Breast epithelium (tissue), 3 donors: ENCODE data around the gene RSU1.

ENCODE experiments used
- POLR2A ChIP-seq: fragments of 450-650 bp; IDR thresholded peaks from one replicate; pipeline ENCODE4 v1.6.1; 2016; ENCODE audit warnings: antibody characterized with exemption, mild to moderate bottlenecking, moderate library complexity
- TF ChIP-seq, protein P1 (sequence below), 3 donors: fragments of 450-650 bp; IDR thresholded peaks; one replicate each; pipeline ENCODE4 v1.5.1; 2016 to 2017; ENCODE audit warnings: antibody characterized with exemption in 3 of 3, mild to moderate bottlenecking in 3 of 3, moderate library complexity in 3 of 3

DNA sequence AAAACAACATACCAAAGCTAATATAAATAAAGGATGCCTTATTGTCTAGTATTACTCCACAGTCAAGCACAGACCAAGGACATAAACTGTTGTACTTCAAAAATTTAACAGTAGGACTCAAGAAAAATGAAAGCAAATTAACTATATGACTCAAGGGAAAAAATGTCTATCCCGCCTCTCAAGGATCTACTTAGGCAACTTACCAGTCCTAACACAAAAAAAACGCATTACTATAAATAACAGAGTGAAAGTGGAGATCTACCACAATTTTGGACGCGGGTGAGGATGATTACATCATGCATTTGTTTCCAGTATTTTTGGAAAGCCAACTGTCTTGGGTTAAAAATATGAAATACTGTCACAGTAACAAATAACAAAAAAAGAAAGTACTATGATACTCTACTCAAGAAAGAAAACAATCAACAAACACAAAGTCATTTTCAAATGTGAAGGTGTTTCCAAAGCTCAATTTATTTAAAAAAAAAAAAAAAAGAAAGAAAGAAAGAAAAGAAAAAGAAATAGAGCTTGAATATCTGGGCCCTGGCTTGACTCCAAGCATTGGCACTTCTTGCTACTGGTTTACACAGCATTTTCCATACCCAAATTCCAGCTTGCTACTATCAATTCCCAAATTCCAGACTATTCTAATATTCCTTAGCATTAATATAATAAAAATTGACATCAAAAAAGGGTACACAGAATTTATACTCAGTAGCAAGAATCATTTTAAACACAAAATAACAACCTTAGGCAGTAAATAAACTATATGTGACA is 99.4 kb downstream of the RSU1 start:
- TF ChIP-seq, protein P1, sequence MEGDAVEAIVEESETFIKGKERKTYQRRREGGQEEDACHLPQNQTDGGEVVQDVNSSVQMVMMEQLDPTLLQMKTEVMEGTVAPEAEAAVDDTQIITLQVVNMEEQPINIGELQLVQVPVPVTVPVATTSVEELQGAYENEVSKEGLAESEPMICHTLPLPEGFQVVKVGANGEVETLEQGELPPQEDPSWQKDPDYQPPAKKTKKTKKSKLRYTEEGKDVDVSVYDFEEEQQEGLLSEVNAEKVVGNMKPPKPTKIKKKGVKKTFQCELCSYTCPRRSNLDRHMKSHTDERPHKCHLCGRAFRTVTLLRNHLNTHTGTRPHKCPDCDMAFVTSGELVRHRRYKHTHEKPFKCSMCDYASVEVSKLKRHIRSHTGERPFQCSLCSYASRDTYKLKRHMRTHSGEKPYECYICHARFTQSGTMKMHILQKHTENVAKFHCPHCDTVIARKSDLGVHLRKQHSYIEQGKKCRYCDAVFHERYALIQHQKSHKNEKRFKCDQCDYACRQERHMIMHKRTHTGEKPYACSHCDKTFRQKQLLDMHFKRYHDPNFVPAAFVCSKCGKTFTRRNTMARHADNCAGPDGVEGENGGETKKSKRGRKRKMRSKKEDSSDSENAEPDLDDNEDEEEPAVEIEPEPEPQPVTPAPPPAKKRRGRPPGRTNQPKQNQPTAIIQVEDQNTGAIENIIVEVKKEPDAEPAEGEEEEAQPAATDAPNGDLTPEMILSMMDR (IDR thresholded peaks at IDR 0.05): no peak
- TF ChIP-seq POLR2A: no peak
